HEK293 (cell line): Measurements from ENCODE around the gene CLEC2L.
A peak's percentile ranks its signal among the peaks of the same experiment; 100 is the strongest.

Experiments used
- CTCF ChIA-PET: fragments of 350-600 bp; formaldehyde crosslinking; extraction: SDS; loops from one replicate; lab custom pipeline; 2021; ENCODE audit warnings: antibody characterized with exemption; lab: Yijun Ruan, JAX
- POLR2A ChIA-PET: fragments of 300-600 bp; formaldehyde crosslinking; extraction: SDS; loops from one replicate; lab custom pipeline; 2020; ENCODE audit warnings: antibody characterized with exemption, inconsistent platforms; lab: Yijun Ruan, JAX
- H3K27ac ChIP-seq: fragments of 200-500 bp; sonication (Bioruptor generic); 2 replicates; pipeline ENCODE4 v1.5.1; 2014; ENCODE audit warnings: low read depth, low read length, control low read depth, inconsistent platforms; ENCODE audit errors: extremely low read depth
- H3K36me3 ChIP-seq, 2 experiments: fragments of 200-500 bp in 1 of 2; sonication (Bioruptor generic) in 1 of 2; 1 replicate in 1 of 2; 2 replicates in 1 of 2; pipeline ENCODE4 v1.5.1; 2014 to 2017; ENCODE audit warnings: inconsistent platforms in 2 of 2, low read length in 2 of 2; ENCODE audit not compliant: control insufficient read depth in 2 of 2, insufficient read depth in 1 of 2
- H3K4me1 ChIP-seq: fragments of 200-500 bp; sonication (Bioruptor generic); 2 replicates; pipeline ENCODE4 v1.5.1; 2014; ENCODE audit warnings: mild to moderate bottlenecking, low read length, inconsistent platforms; ENCODE audit not compliant: control insufficient read depth, insufficient read depth
- H3K4me3 ChIP-seq: 2 replicates; pipeline ENCODE4 v1.5.1; 2011; ENCODE audit warnings: low read depth, mild to moderate bottlenecking, control low read depth, low read length, moderate library complexity
- H3K9me3 ChIP-seq: fragments of 200-500 bp; sonication (Bioruptor generic); 2 replicates; pipeline ENCODE4 v1.5.1; 2014; ENCODE audit warnings: low read depth, low read length, inconsistent platforms; ENCODE audit not compliant: control insufficient read depth, insufficient read depth
- BCL11B ChIP-seq: fragments of 450-650 bp; formaldehyde crosslinking; IDR thresholded peaks from 2 replicates; pipeline ENCODE4 v1.5.1; 2016; ENCODE audit warnings: low read depth, missing biosample characterization, missing genetic modification characterization
- EGR2 ChIP-seq: fragments of 450-650 bp; formaldehyde crosslinking; IDR thresholded peaks from 2 replicates; pipeline ENCODE4 v1.5.1; 2016; ENCODE audit warnings: low read depth, missing biosample characterization, missing genetic modification characterization
- MEIS1 ChIP-seq: sonication (generic); formaldehyde crosslinking; IDR thresholded peaks from 2 replicates; pipeline ENCODE4 v1.8.1; 2022; ENCODE audit warnings: missing genetic modification reagents, mild to moderate bottlenecking, borderline replicate concordance
- OSR2 ChIP-seq: fragments of 450-650 bp; formaldehyde crosslinking; IDR thresholded peaks from 2 replicates; pipeline ENCODE4 v1.5.1; 2016; ENCODE audit warnings: missing biosample characterization, missing genetic modification characterization
- RBAK ChIP-seq: fragments of 450-650 bp; formaldehyde crosslinking; IDR thresholded peaks from 2 replicates; pipeline ENCODE4 v1.5.1; 2016; ENCODE audit warnings: missing biosample characterization, missing genetic modification characterization
- SP2 ChIP-seq: fragments of 450-650 bp; formaldehyde crosslinking; IDR thresholded peaks from 2 replicates; pipeline ENCODE4 v1.5.1; 2016; ENCODE audit warnings: missing biosample characterization, missing genetic modification characterization
- ZNF121 ChIP-seq: fragments of 450-650 bp; formaldehyde crosslinking; IDR thresholded peaks from 2 replicates; pipeline ENCODE4 v1.5.1; 2016; ENCODE audit warnings: missing biosample characterization, missing genetic modification characterization
- ZNF146 ChIP-seq: fragments of 450-650 bp; formaldehyde crosslinking; IDR thresholded peaks from 2 replicates; pipeline ENCODE4 v1.5.1; 2016; ENCODE audit warnings: missing biosample characterization, missing genetic modification characterization
- ZNF169 ChIP-seq: fragments of 450-650 bp; formaldehyde crosslinking; IDR thresholded peaks from 2 replicates; pipeline ENCODE4 v1.5.1; 2016; ENCODE audit warnings: missing biosample characterization, missing genetic modification characterization
- ZNF23 ChIP-seq: fragments of 450-650 bp; formaldehyde crosslinking; IDR thresholded peaks from 2 replicates; pipeline ENCODE4 v1.5.1; 2016; ENCODE audit warnings: missing biosample characterization, missing genetic modification characterization, borderline replicate concordance
- ZNF280D ChIP-seq: fragments of 450-650 bp; formaldehyde crosslinking; IDR thresholded peaks from 2 replicates; pipeline ENCODE4 v1.5.1; 2016; ENCODE audit warnings: missing biosample characterization, missing genetic modification characterization
- ZNF324 ChIP-seq: fragments of 450-650 bp; formaldehyde crosslinking; IDR thresholded peaks from 2 replicates; pipeline ENCODE4 v1.5.1; 2016; ENCODE audit warnings: missing biosample characterization, missing genetic modification characterization
- ZNF416 ChIP-seq: fragments of 450-650 bp; formaldehyde crosslinking; IDR thresholded peaks from 2 replicates; pipeline ENCODE4 v1.5.1; 2016; ENCODE audit warnings: missing biosample characterization, missing genetic modification characterization
- ZNF473 ChIP-seq: fragments of 450-650 bp; formaldehyde crosslinking; IDR thresholded peaks from 2 replicates; pipeline ENCODE4 v1.5.1; 2017; ENCODE audit warnings: missing biosample characterization, missing genetic modification characterization
- ZNF530 ChIP-seq: fragments of 450-650 bp; formaldehyde crosslinking; IDR thresholded peaks from 2 replicates; pipeline ENCODE4 v1.5.1; 2016; ENCODE audit warnings: low read depth, missing biosample characterization, missing genetic modification characterization
- ZNF621 ChIP-seq: fragments of 450-650 bp; formaldehyde crosslinking; IDR thresholded peaks from 2 replicates; pipeline ENCODE4 v1.5.1; 2017; ENCODE audit warnings: missing biosample characterization, missing genetic modification characterization
- ZNF76 ChIP-seq: fragments of 450-650 bp; formaldehyde crosslinking; IDR thresholded peaks from 2 replicates; pipeline ENCODE4; 2016; ENCODE audit warnings: low read depth, missing biosample characterization, missing genetic modification characterization, borderline replicate concordance
- ZNF792 ChIP-seq: fragments of 450-650 bp; formaldehyde crosslinking; IDR thresholded peaks from 2 replicates; pipeline ENCODE4 v1.5.1; 2016; ENCODE audit warnings: missing biosample characterization, missing genetic modification characterization
- ZNF830 ChIP-seq: fragments of 450-650 bp; IDR thresholded peaks from 2 replicates; pipeline ENCODE4 v1.5.0; 2018; ENCODE audit warnings: missing biosample characterization, missing genetic modification characterization, low read depth, mild to moderate bottlenecking, moderate library complexity
- ZNF837 ChIP-seq: fragments of 450-650 bp; formaldehyde crosslinking; IDR thresholded peaks from 2 replicates; pipeline ENCODE4 v1.5.1; 2016; ENCODE audit warnings: missing biosample characterization, missing genetic modification characterization
- TF ChIP-seq, protein P1 (sequence below): fragments of 450-650 bp; formaldehyde crosslinking; IDR thresholded peaks from 2 replicates; pipeline ENCODE4 v1.5.1; 2017; ENCODE audit warnings: missing biosample characterization, missing genetic modification characterization
- TF ChIP-seq, protein P2 (sequence below): fragments of 450-650 bp; formaldehyde crosslinking; IDR thresholded peaks from 2 replicates; pipeline ENCODE4 v1.5.1; 2016; ENCODE audit warnings: missing biosample characterization, missing genetic modification characterization

CLEC2L gene

DNA sequence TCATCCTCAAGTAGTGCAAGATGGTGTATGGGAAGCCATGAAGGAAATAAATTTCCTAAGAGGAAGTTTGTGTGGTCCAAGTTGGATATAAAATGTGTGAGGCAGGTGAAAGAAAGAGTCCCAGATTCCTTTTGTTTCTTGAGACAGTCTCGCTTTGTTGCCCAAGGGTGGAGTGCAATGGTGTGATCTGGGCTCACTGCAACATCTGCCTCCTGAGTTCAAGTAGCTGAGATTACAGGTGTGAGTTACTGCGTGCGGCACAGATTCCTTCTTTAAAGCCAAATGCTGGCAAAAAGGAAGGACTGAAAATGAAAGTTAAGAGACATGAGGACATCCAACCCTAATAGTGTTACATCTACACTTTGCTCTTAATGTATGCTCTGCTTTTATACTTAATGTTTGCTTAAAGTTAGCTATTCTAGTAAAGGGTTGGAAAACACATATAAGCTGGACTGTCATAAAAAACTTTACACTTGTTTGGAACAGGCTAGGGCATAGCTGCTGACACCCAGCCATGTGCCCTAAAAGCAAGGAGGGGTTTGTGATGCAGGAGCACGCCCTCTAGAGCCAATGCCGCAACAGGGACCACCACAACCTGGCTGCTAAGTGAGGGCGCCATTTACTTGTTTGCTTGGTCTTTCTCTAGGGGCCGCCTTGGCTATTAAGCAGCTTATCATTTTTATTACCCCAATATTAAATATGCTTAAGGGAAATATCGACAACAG lies 34.5 kb downstream of the CLEC2L start (continued):
- TF ChIP-seq SP2 (no peak), MEIS1 (CRISPR knock-in tag) (no peak), BCL11B (tag by site-specific recombination) (no peak), ZNF621 (tag by site-specific recombination) (no peak), ZNF169 (tag by site-specific recombination) (no peak)
- TF ChIP-seq, protein P1, sequence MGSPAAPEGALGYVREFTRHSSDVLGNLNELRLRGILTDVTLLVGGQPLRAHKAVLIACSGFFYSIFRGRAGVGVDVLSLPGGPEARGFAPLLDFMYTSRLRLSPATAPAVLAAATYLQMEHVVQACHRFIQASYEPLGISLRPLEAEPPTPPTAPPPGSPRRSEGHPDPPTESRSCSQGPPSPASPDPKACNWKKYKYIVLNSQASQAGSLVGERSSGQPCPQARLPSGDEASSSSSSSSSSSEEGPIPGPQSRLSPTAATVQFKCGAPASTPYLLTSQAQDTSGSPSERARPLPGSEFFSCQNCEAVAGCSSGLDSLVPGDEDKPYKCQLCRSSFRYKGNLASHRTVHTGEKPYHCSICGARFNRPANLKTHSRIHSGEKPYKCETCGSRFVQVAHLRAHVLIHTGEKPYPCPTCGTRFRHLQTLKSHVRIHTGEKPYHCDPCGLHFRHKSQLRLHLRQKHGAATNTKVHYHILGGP (tag by site-specific recombination), result no peak
- TF ChIP-seq, all 188 proteins: peak for 0

GRCh38 chr7:139559364-139560105 lies 36.0 kb downstream of the CLEC2L start:
- Histone ChIP-seq H3K9me3 (no peaks in the 10 kb centered on the region), H3K4me3 (no peak overlapping the region), H3K4me1 (no peaks in the 10 kb centered on the region), H3K27ac (no peak overlapping the region), H3K36me3 (no peaks in the 10 kb centered on the region)
- TF ChIP-seq, protein P1 (tag by site-specific recombination), result no peak
- TF ChIP-seq ZNF23, result no peak
- no peak for TF ChIP-seq ZNF530 (tag by site-specific recombination)
- no peak for TF ChIP-seq EGR2 (tag by site-specific recombination)
- TF ChIP-seq OSR2 (tag by site-specific recombination), result no peak
- TF ChIP-seq ZNF830 (tag by site-specific recombination), result no peak
- TF ChIP-seq ZNF121 (tag by site-specific recombination), result no peak
- TF ChIP-seq ZNF837 (tag by site-specific recombination), result no peak
- no peak for TF ChIP-seq RBAK (tag by site-specific recombination)
- POLR2A ChIA-PET, result no interaction called here
- CTCF ChIA-PET, result interaction anchor here (1.1 kb wide), 1 partner anchor 42 kb away, joined by 4 read pairs; no protein-coding TSS in a partner anchor

DNA sequence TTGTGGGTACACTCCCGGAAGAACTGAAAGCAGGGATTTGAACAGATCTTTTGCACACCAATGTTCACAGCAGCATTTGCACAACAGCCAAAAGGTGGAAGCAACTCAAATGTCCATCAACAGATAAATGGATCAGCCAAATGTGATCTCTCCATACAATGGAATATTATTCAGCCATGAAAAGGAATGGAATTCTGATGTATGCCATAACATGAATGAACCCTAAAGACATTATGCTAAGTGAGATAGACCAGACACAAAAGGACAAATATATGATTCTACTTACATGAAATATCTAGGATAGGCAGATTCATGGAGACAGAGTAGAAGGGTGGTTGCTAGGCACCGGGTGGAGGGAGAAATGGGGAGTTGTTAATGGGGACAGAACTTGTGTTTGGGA lies 36.7 kb downstream of the CLEC2L start:
- no peaks in the 10 kb centered on the region for H3K9me3 ChIP-seq
- H3K4me3 ChIP-seq, result no peak overlapping the region
- no peaks in the 10 kb centered on the region for H3K36me3 ChIP-seq
- H3K4me1 ChIP-seq, result no peaks in the 10 kb centered on the region
- H3K27ac ChIP-seq, result no peak overlapping the region
- no peak for TF ChIP-seq ZNF416 (tag by site-specific recombination)
- no peak for TF ChIP-seq ZNF76 (tag by site-specific recombination)
- TF ChIP-seq ZNF473 (tag by site-specific recombination), result no peak
- peak; percentile 99 for TF ChIP-seq ZNF146 (tag by site-specific recombination)
- TF ChIP-seq RBAK (tag by site-specific recombination), result no peak
- TF ChIP-seq, protein P2, sequence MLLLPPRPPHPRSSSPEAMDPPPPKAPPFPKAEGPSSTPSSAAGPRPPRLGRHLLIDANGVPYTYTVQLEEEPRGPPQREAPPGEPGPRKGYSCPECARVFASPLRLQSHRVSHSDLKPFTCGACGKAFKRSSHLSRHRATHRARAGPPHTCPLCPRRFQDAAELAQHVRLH (tag by site-specific recombination), result peak; percentile 60; the same call in 1 of the 2 replicates
- TF ChIP-seq ZNF792 (tag by site-specific recombination), result no peak
- peak; percentile 68; the same call in 1 of the 2 replicates for TF ChIP-seq ZNF280D (tag by site-specific recombination)
- no peak for TF ChIP-seq ZNF324 (tag by site-specific recombination)
- no peak for TF ChIP-seq ZNF530 (tag by site-specific recombination)
- CTCF ChIA-PET, result no interaction called here
- POLR2A ChIA-PET, result no interaction called here
